ENCODE data around the gene IL6ST. TPM values are rescaled to one million over a fixed set of nuclear protein-coding genes. Genes with fewer than 3 reads are reported as not detected.
A peak's percentile ranks its signal among the peaks of the same experiment; 100 is the strongest.
"Not testable (repeated sequence)": the region's sequence is repeated elsewhere in the genome, so short reads cannot be mapped to it uniquely, and the experiment has no call there.

IL6ST gene
- total RNA-seq, 5 donors from 2014 or later (not counting 1 experiment from before 2014, with no cell fraction given), result 113 to 330 (median 129) TPM

- no peak overlapping the region for H3K27ac ChIP-seq (ENCODE audit: low read length)
- no peaks in the 10 kb centered on the region for H3K36me3 ChIP-seq (ENCODE audit: control insufficient read depth in 2 of 2, extremely low read depth in 1 of 2, insufficient read depth in 1 of 2, low read length in 1 of 2)
- ATAC-seq (replicated peaks in 1 of 4) (peak in 2 of 4 experiments; percentile 56 to 58), DNase-seq (peak in 1 of 35 experiments; percentile 23)
- no peaks in the 10 kb centered on the region for H3K9me3 ChIP-seq
- H3K4me3 ChIP-seq (ENCODE audit: control insufficient read depth in 1 of 2, extremely low read depth in 1 of 2, low read length in 1 of 2), result no peak overlapping the region
- peaks cover 21 to 35% (median 26%) of the 10 kb centered on the region in 3 donors for H3K4me1 Mint-ChIP-seq
- no peaks in the 10 kb centered on the region for H3K27me3 Mint-ChIP-seq
- CTCF ChIA-PET, result interaction anchor here in 1 of 2 donors (0.9 kb wide), 1 partner anchor 818 kb away, joined by 3 read pairs; no protein-coding TSS in a partner anchor
- WGBS (ENCODE audit: insufficient coverage), result 83% methylated on average over 1 of the region's 11 CpGs
- H3K27me3 ChIP-seq (replicated peaks in 1 of 2; ENCODE audit: control insufficient read depth in 2 of 2, extremely low read depth in 1 of 2, insufficient read depth in 2 of 2, low read length in 1 of 2), result no peaks in the 10 kb centered on the region
- POLR2A ChIA-PET, result no interaction called here
- H3K4me3 Mint-ChIP-seq, result peak overlapping the region in 1 of 3 donors; percentile 39
- peaks cover 0 to 4% (median 0%) of the 10 kb centered on the region in 3 donors for H3K9me3 Mint-ChIP-seq
- no peaks in the 10 kb centered on the region for H3K36me3 Mint-ChIP-seq
- peaks cover 9 to 18% of the 10 kb centered on the region in 2 experiments for H3K4me1 ChIP-seq (ENCODE audit: control insufficient read depth in 1 of 2, extremely low read depth in 1 of 2, insufficient read depth in 2 of 2, low read length in 2 of 2)
- H3K27ac Mint-ChIP-seq, result peak overlapping the region; percentile 65 to 72
Observed at GRCh38 chr5:56019306-56020272, 24.8 kb upstream of the IL6ST start.

- H3K4me3 Mint-ChIP-seq, result peak overlapping the region in 1 of 3 donors; percentile 39
- ChIA-PET POLR2A (no interaction called here), CTCF (interaction anchor here (0.7 kb wide), 2 partner anchors 23 to 1157 kb away, joined by 4 to 7 read pairs; no protein-coding TSS in a partner anchor)
- no peaks in the 10 kb centered on the region for H3K36me3 Mint-ChIP-seq
- H3K4me1 ChIP-seq (ENCODE audit: control insufficient read depth in 1 of 2, extremely low read depth in 1 of 2, insufficient read depth in 2 of 2, low read length in 2 of 2), result peaks cover 9 to 18% of the 10 kb centered on the region in 2 experiments
- no peaks in the 10 kb centered on the region for H3K27me3 ChIP-seq (replicated peaks in 1 of 2; ENCODE audit: control insufficient read depth in 2 of 2, extremely low read depth in 1 of 2, insufficient read depth in 2 of 2, low read length in 1 of 2)
- H3K9me3 Mint-ChIP-seq, result peaks cover 0 to 4% (median 0%) of the 10 kb centered on the region in 3 donors
- no peak for DNase-seq
- no peak for ATAC-seq (replicated peaks in 1 of 4)
- H3K36me3 ChIP-seq (ENCODE audit: control insufficient read depth in 2 of 2, extremely low read depth in 1 of 2, insufficient read depth in 1 of 2, low read length in 1 of 2), result no peaks in the 10 kb centered on the region
- no peaks in the 10 kb centered on the region for H3K9me3 ChIP-seq
- H3K4me1 Mint-ChIP-seq, result peaks cover 22 to 35% (median 25%) of the 10 kb centered on the region in 3 donors
- H3K4me3 ChIP-seq (ENCODE audit: control insufficient read depth in 1 of 2, extremely low read depth in 1 of 2, low read length in 1 of 2), result no peak overlapping the region
- no peak overlapping the region for H3K27ac ChIP-seq (ENCODE audit: low read length)
- no peaks in the 10 kb centered on the region for H3K27me3 Mint-ChIP-seq
- no CpG with 5 or more reads among the region's 1 CpG for WGBS (ENCODE audit: insufficient coverage)
- H3K27ac Mint-ChIP-seq, result peak overlapping the region; percentile 65 to 72
Observed at GRCh38 chr5:56018832-56019231, 24.1 kb upstream of the IL6ST start.

- ATAC-seq (replicated peaks in 1 of 4); H3K9me3 ChIP-seq; H3K4me3 ChIP-seq (ENCODE audit: control insufficient read depth in 1 of 2, extremely low read depth in 1 of 2, low read length in 1 of 2); DNase-seq; H3K36me3 ChIP-seq (ENCODE audit: control insufficient read depth in 2 of 2, extremely low read depth in 1 of 2, insufficient read depth in 1 of 2, low read length in 1 of 2); CTCF ChIA-PET; H3K27me3 ChIP-seq (replicated peaks in 1 of 2; ENCODE audit: control insufficient read depth in 2 of 2, extremely low read depth in 1 of 2, insufficient read depth in 2 of 2, low read length in 1 of 2); POLR2A ChIA-PET; H3K9me3 Mint-ChIP-seq; H3K27me3 Mint-ChIP-seq; H3K36me3 Mint-ChIP-seq; H3K4me3 Mint-ChIP-seq; H3K27ac ChIP-seq (ENCODE audit: low read length); H3K27ac Mint-ChIP-seq: not testable (repeated sequence)
- peaks cover 46 to 50% (median 48%) of the 10 kb centered on the region in 3 donors for H3K4me1 Mint-ChIP-seq
- WGBS (ENCODE audit: insufficient coverage), result no CpG with 5 or more reads among the region's 26 CpGs
- peaks cover 32 to 33% of the 10 kb centered on the region in 2 experiments for H3K4me1 ChIP-seq (ENCODE audit: control insufficient read depth in 1 of 2, extremely low read depth in 1 of 2, insufficient read depth in 2 of 2, low read length in 2 of 2)
Observed at GRCh38 chr5:56014701-56015100, 19.9 kb upstream of the IL6ST start.

GRCh38 chr5:56013939-56014338 lies 19.2 kb upstream of the IL6ST start:
- peaks cover 26 to 30% of the 10 kb centered on the region in 2 experiments for H3K4me1 ChIP-seq (ENCODE audit: control insufficient read depth in 1 of 2, extremely low read depth in 1 of 2, insufficient read depth in 2 of 2, low read length in 2 of 2)
- H3K27me3 ChIP-seq (replicated peaks in 1 of 2; ENCODE audit: control insufficient read depth in 2 of 2, extremely low read depth in 1 of 2, insufficient read depth in 2 of 2, low read length in 1 of 2); H3K36me3 ChIP-seq (ENCODE audit: control insufficient read depth in 2 of 2, extremely low read depth in 1 of 2, insufficient read depth in 1 of 2, low read length in 1 of 2); H3K27me3 Mint-ChIP-seq; POLR2A ChIA-PET; H3K9me3 Mint-ChIP-seq; H3K4me3 ChIP-seq (ENCODE audit: control insufficient read depth in 1 of 2, extremely low read depth in 1 of 2, low read length in 1 of 2); H3K36me3 Mint-ChIP-seq; H3K27ac ChIP-seq (ENCODE audit: low read length); ATAC-seq (replicated peaks in 1 of 4); CTCF ChIA-PET; H3K9me3 ChIP-seq; DNase-seq; H3K4me3 Mint-ChIP-seq; H3K27ac Mint-ChIP-seq: not testable (repeated sequence)
- peaks cover 40 to 42% (median 41%) of the 10 kb centered on the region in 3 donors for H3K4me1 Mint-ChIP-seq
- no CpG with 5 or more reads among the region's 5 CpGs for WGBS (ENCODE audit: insufficient coverage)

GRCh38 chr5:56012281-56012963 lies 17.7 kb upstream of the IL6ST start:
- no peaks in the 10 kb centered on the region for H3K36me3 ChIP-seq (ENCODE audit: control insufficient read depth in 2 of 2, extremely low read depth in 1 of 2, insufficient read depth in 1 of 2, low read length in 1 of 2)

GRCh38 chr5:56011835-56012234 lies 17.1 kb upstream of the IL6ST start:
- CTCF ChIA-PET, result interaction anchor here (0.6 to 1.7 kb wide), 3 partner anchors 29 to 258 kb away, joined by 3 to 7 read pairs (median 6); no protein-coding TSS in a partner anchor
- Mint-ChIP-seq H3K4me1 (peaks cover 36 to 43% (median 40%) of the 10 kb centered on the region in 3 donors), H3K27me3 (no peaks in the 10 kb centered on the region), H3K36me3 (no peaks in the 10 kb centered on the region), H3K9me3 (peaks cover 0 to 4% (median 0%) of the 10 kb centered on the region in 3 donors), H3K27ac (peak overlapping the region; percentile 76 to 86), H3K4me3 (peak overlapping the region; percentile 2 to 45 (median 10))
- H3K27ac ChIP-seq (ENCODE audit: low read length), result peak overlapping the region; percentile 64
- no peaks in the 10 kb centered on the region for H3K36me3 ChIP-seq (ENCODE audit: control insufficient read depth in 2 of 2, extremely low read depth in 1 of 2, insufficient read depth in 1 of 2, low read length in 1 of 2)
- H3K4me1 ChIP-seq (ENCODE audit: control insufficient read depth in 1 of 2, extremely low read depth in 1 of 2, insufficient read depth in 2 of 2, low read length in 2 of 2), result peaks cover 25 to 26% of the 10 kb centered on the region in 2 experiments
- ATAC-seq (replicated peaks in 1 of 4), result peak in 3 of 4 experiments; percentile 2 to 16 (median 13)
- no peak overlapping the region for H3K4me3 ChIP-seq (ENCODE audit: control insufficient read depth in 1 of 2, extremely low read depth in 1 of 2, low read length in 1 of 2)
- WGBS (ENCODE audit: insufficient coverage), result no CpG with 5 or more reads among the region's 3 CpGs
- no peaks in the 10 kb centered on the region for H3K9me3 ChIP-seq
- POLR2A ChIA-PET, result no interaction called here
- DNase-seq, result no peak
- no peaks in the 10 kb centered on the region for H3K27me3 ChIP-seq (replicated peaks in 1 of 2; ENCODE audit: control insufficient read depth in 2 of 2, extremely low read depth in 1 of 2, insufficient read depth in 2 of 2, low read length in 1 of 2)

More at GRCh38 chr5:56012281-56012963, 17.7 kb upstream of the IL6ST start:
- ChIA-PET POLR2A (interaction anchor here in 1 of 2 donors (1.0 kb wide), 2 partner anchors 18 to 27 kb away, joined by 3 to 8 read pairs; partner anchors contain the start of gene IL6ST), CTCF (interaction anchor here (0.6 to 1.7 kb wide), 5 partner anchors 19 to 257 kb away, joined by 3 to 7 read pairs (median 5); no protein-coding TSS in a partner anchor)
- no peaks in the 10 kb centered on the region for H3K27me3 ChIP-seq (replicated peaks in 1 of 2; ENCODE audit: control insufficient read depth in 2 of 2, extremely low read depth in 1 of 2, insufficient read depth in 2 of 2, low read length in 1 of 2)
- Mint-ChIP-seq H3K4me3 (peak overlapping the region; percentile 2 to 45 (median 34)), H3K27ac (peak overlapping the region; percentile 76 to 86), H3K4me1 (peaks cover 36 to 43% (median 39%) of the 10 kb centered on the region in 3 donors), H3K27me3 (no peaks in the 10 kb centered on the region), H3K9me3 (peaks cover 0 to 4% (median 0%) of the 10 kb centered on the region in 3 donors), H3K36me3 (no peaks in the 10 kb centered on the region)
- ATAC-seq (replicated peaks in 1 of 4), result peak; percentile 96 to 98 (median 96)
- H3K4me3 ChIP-seq (ENCODE audit: control insufficient read depth in 1 of 2, extremely low read depth in 1 of 2, low read length in 1 of 2), result no peak overlapping the region
- peak in 33 of 35 experiments; percentile 9 to 68 (median 31) for DNase-seq
- no peaks in the 10 kb centered on the region for H3K9me3 ChIP-seq
- no CpG with 5 or more reads among the region's 5 CpGs for WGBS (ENCODE audit: insufficient coverage)
- H3K27ac ChIP-seq (ENCODE audit: low read length), result peak overlapping the region; percentile 64
- peaks cover 23 to 26% of the 10 kb centered on the region in 2 experiments for H3K4me1 ChIP-seq (ENCODE audit: control insufficient read depth in 1 of 2, extremely low read depth in 1 of 2, insufficient read depth in 2 of 2, low read length in 2 of 2)

All from T-cell (primary cell).